Neural progenitor cell (in vitro differentiated cells): ENCODE measurements around the gene PNPLA7. TPM values are rescaled to one million over a fixed set of nuclear protein-coding genes. Genes with fewer than 3 reads are reported as not detected.
"Not testable (repeated sequence)": the region's sequence is repeated elsewhere in the genome, so short reads cannot be mapped to it uniquely, and the experiment has no call there.

ENCODE experiments used
- DNase-seq: peaks from one replicate; pipeline ENCODE4 v3.0.0-alpha.2; 2016; ENCODE audit warnings: low spot score
- H2AFZ ChIP-seq: fragments of 200-600 bp; sonication (generic); replicated peaks from 2 replicates; pipeline ENCODE4 v1.6.1; 2016; ENCODE audit warnings: antibody characterized with exemption
- H3F3A ChIP-seq: fragments of 200-600 bp; sonication (generic); 2 replicates; pipeline ENCODE4 v1.6.1; 2016; ENCODE audit warnings: antibody characterized with exemption, low read depth
- H3K27ac ChIP-seq: fragments of 200-600 bp; sonication (generic); 2 replicates; pipeline ENCODE4 v1.5.1; 2016; ENCODE audit warnings: mild to moderate bottlenecking
- H3K27me3 ChIP-seq: fragments of 200-600 bp; sonication (generic); 2 replicates; pipeline ENCODE4 v1.6.1; 2016; ENCODE audit warnings: mild to moderate bottlenecking, moderate library complexity
- H3K36me3 ChIP-seq: fragments of 200-600 bp; sonication (generic); 2 replicates; pipeline ENCODE4 v1.5.1; 2016
- H3K4me1 ChIP-seq: fragments of 200-600 bp; sonication (generic); 2 replicates; pipeline ENCODE4 v1.6.1; 2016; ENCODE audit warnings: mixed run types
- H3K4me2 ChIP-seq: fragments of 200-600 bp; sonication (generic); 2 replicates; pipeline ENCODE4 v1.6.1; 2016
- H3K4me3 ChIP-seq: fragments of 200-600 bp; sonication (generic); 2 replicates; pipeline ENCODE4 v1.5.1; 2016
- H3K79me2 ChIP-seq: fragments of 200-600 bp; sonication (generic); 2 replicates; pipeline ENCODE4 v1.6.1; 2016; ENCODE audit warnings: low read depth
- H3K9ac ChIP-seq: fragments of 200-600 bp; sonication (generic); 2 replicates; pipeline ENCODE4 v1.6.1; 2016
- H3K9me3 ChIP-seq: fragments of 200-600 bp; sonication (generic); 2 replicates; pipeline ENCODE4 v1.5.1; 2016; ENCODE audit warnings: low read depth
- H4K20me1 ChIP-seq: fragments of 200-600 bp; sonication (generic); 2 replicates; pipeline ENCODE4 v1.6.1; 2016; ENCODE audit warnings: low read depth
- H3K27ac Mint-ChIP-seq: 3 replicates; pipeline ENCODE4 v1.8.0; 2021; ENCODE audit warnings: mixed read lengths
- H3K27me3 Mint-ChIP-seq: 2 replicates; pipeline ENCODE4 v1.8.0; 2022; ENCODE audit warnings: low read depth, mild to moderate bottlenecking, inconsistent platforms, moderate library complexity, mixed read lengths; ENCODE audit not compliant: insufficient read depth
- H3K36me3 Mint-ChIP-seq: 3 replicates; pipeline ENCODE4 v1.8.0; 2021; ENCODE audit warnings: mixed read lengths
- H3K4me1 Mint-ChIP-seq: 3 replicates; pipeline ENCODE4 v1.8.0; 2021; ENCODE audit warnings: mixed read lengths
- H3K4me3 Mint-ChIP-seq: 3 replicates; pipeline ENCODE4 v1.8.0; 2021; ENCODE audit warnings: mild to moderate bottlenecking, moderate library complexity, mixed read lengths
- H3K9me3 Mint-ChIP-seq: 3 replicates; pipeline ENCODE4 v1.8.0; 2020; ENCODE audit warnings: mixed read lengths
- EZH2 ChIP-seq: fragments of 200-600 bp; sonication (generic); IDR thresholded peaks from 2 replicates; pipeline ENCODE4 v1.6.1; 2017; ENCODE audit warnings: antibody characterized with exemption, mild to moderate bottlenecking, moderate library complexity
- EZH2phosphoT487 ChIP-seq: fragments of 200-600 bp; sonication (generic); IDR thresholded peaks from 2 replicates; pipeline ENCODE4 v1.6.1; 2017; ENCODE audit warnings: antibody characterized with exemption
- total RNA-seq: library from RNA; depleted of rRNA; stranded (reverse); fragments of >200 nt; gene quantifications from 2 replicates; pipeline ENCODE4 v1.2.3, GENCODE V29; 2015; ENCODE audit warnings: low replicate concordance
- TF ChIP-seq, protein P1 (sequence below): fragments of 200-600 bp; sonication (generic); IDR thresholded peaks from 2 replicates; pipeline ENCODE4 v1.5.1; 2017; ENCODE audit warnings: antibody characterized with exemption, mild to moderate bottlenecking

The PNPLA7 gene
- total RNA-seq, 1 donor from 2014 or later, result 0.13 TPM

DNA sequence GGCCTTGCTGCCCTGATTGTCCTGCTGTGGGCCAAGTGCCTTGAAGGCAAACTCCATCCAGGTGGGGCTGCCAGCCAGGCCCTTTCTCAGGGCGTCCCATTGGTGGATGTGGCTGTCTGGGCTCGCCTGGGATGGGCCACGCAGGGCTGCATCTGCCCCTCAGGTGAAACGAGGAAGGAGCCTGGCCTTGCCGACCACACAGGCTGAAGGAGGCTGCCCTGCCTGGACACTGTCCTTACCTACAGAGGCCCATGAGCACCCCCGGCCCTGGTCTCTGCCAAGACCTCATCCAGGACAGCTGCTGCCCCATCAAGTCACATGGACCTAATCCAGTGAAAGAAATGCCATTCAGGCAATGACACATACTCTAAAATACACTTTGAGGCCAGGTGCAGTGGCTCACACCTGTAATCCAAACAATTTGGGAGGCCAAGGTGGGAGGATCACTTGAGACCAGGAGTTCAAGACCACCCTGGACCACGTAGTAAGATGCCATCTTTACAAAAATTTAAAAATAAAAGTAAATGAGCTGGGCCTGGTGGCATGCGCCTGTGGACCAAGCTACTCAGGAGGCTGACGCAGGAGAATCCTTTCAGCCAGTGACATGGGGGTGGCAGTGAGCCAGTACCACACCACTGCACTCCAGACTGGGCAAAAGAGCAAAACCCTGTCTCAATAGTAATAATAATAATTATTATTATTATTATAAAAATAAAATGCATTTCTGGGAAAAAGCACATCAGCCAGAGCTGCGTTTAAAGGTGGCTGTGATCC is 33.9 kb downstream of the PNPLA7 start:
- H3K79me2 ChIP-seq, result no peaks in the 10 kb centered on the region
- no peak overlapping the region for H3K27ac ChIP-seq
- H3F3A ChIP-seq, result no peaks in the 10 kb centered on the region
- Mint-ChIP-seq H3K4me3 (no peak overlapping the region), H3K36me3 (no peaks in the 10 kb centered on the region), H3K4me1 (peaks cover 8% of the 10 kb centered on the region), H3K27ac (no peak overlapping the region), H3K9me3 (peaks cover 5% of the 10 kb centered on the region), H3K27me3 (peaks cover 4% of the 10 kb centered on the region)
- H4K20me1 ChIP-seq, result no peaks in the 10 kb centered on the region
- TF ChIP-seq EZH2phosphoT487 (no peak), EZH2 (no peak)
- TF ChIP-seq, protein P1, sequence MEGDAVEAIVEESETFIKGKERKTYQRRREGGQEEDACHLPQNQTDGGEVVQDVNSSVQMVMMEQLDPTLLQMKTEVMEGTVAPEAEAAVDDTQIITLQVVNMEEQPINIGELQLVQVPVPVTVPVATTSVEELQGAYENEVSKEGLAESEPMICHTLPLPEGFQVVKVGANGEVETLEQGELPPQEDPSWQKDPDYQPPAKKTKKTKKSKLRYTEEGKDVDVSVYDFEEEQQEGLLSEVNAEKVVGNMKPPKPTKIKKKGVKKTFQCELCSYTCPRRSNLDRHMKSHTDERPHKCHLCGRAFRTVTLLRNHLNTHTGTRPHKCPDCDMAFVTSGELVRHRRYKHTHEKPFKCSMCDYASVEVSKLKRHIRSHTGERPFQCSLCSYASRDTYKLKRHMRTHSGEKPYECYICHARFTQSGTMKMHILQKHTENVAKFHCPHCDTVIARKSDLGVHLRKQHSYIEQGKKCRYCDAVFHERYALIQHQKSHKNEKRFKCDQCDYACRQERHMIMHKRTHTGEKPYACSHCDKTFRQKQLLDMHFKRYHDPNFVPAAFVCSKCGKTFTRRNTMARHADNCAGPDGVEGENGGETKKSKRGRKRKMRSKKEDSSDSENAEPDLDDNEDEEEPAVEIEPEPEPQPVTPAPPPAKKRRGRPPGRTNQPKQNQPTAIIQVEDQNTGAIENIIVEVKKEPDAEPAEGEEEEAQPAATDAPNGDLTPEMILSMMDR, result no peak
- H3K36me3 ChIP-seq, result no peaks in the 10 kb centered on the region
- no peaks in the 10 kb centered on the region for H3K4me1 ChIP-seq
- no peaks in the 10 kb centered on the region for H3K27me3 ChIP-seq
- H3K4me3 ChIP-seq, result no peak overlapping the region
- no peak overlapping the region for H3K4me2 ChIP-seq
- no peaks in the 10 kb centered on the region for H3K9me3 ChIP-seq
- no peak overlapping the region for H3K9ac ChIP-seq
- H2AFZ ChIP-seq, result no peak overlapping the region
- DNase-seq, result no peak

- TF ChIP-seq EZH2, result no peak
- no peak for TF ChIP-seq EZH2phosphoT487
- TF ChIP-seq, protein P1, result no peak
- DNase-seq, result no peak
- Histone ChIP-seq H3K27me3 (no peaks in the 10 kb centered on the region), H3K27ac (no peak overlapping the region), H3K36me3 (no peaks in the 10 kb centered on the region), H2AFZ (no peak overlapping the region), H3K9ac (no peak overlapping the region), H3F3A (no peaks in the 10 kb centered on the region), H4K20me1 (no peaks in the 10 kb centered on the region), H3K4me1 (no peaks in the 10 kb centered on the region), H3K4me2 (no peak overlapping the region), H3K79me2 (no peaks in the 10 kb centered on the region), H3K4me3 (no peak overlapping the region), H3K9me3 (no peaks in the 10 kb centered on the region)
- H3K9me3 Mint-ChIP-seq, result peaks cover 5% of the 10 kb centered on the region
- H3K36me3 Mint-ChIP-seq, result no peaks in the 10 kb centered on the region
- H3K27ac Mint-ChIP-seq, result no peak overlapping the region
- H3K4me1 Mint-ChIP-seq, result peaks cover 8% of the 10 kb centered on the region
- peaks cover 4% of the 10 kb centered on the region for H3K27me3 Mint-ChIP-seq
- no peak overlapping the region for H3K4me3 Mint-ChIP-seq
Observed at GRCh38 chr9:137515338-137515724, 34.9 kb downstream of the PNPLA7 start.

- H3K79me2 ChIP-seq, result no peaks in the 10 kb centered on the region
- no peaks in the 10 kb centered on the region for H3F3A ChIP-seq
- H3K36me3 ChIP-seq, result no peaks in the 10 kb centered on the region
- no peaks in the 10 kb centered on the region for H3K4me1 ChIP-seq
- no peak overlapping the region for H3K27ac Mint-ChIP-seq
- no peak for DNase-seq
- no peaks in the 10 kb centered on the region for H4K20me1 ChIP-seq
- H3K36me3 Mint-ChIP-seq, result no peaks in the 10 kb centered on the region
- H3K27me3 Mint-ChIP-seq, result peaks cover 4% of the 10 kb centered on the region
- no peak overlapping the region for H3K4me2 ChIP-seq
- no peaks in the 10 kb centered on the region for H3K9me3 ChIP-seq
- peaks cover 5% of the 10 kb centered on the region for H3K9me3 Mint-ChIP-seq
- no peak overlapping the region for H3K9ac ChIP-seq
- H3K4me1 Mint-ChIP-seq, result peaks cover 8% of the 10 kb centered on the region
- H3K27me3 ChIP-seq, result no peaks in the 10 kb centered on the region
- H3K27ac ChIP-seq, result no peak overlapping the region
- no peak overlapping the region for H2AFZ ChIP-seq
- H3K4me3 ChIP-seq, result no peak overlapping the region
- no peak overlapping the region for H3K4me3 Mint-ChIP-seq
- no peak for TF ChIP-seq EZH2phosphoT487
- TF ChIP-seq, protein P1, result no peak
- TF ChIP-seq EZH2, result no peak
Observed at GRCh38 chr9:137514691-137515337, 35.4 kb downstream of the PNPLA7 start.

DNA sequence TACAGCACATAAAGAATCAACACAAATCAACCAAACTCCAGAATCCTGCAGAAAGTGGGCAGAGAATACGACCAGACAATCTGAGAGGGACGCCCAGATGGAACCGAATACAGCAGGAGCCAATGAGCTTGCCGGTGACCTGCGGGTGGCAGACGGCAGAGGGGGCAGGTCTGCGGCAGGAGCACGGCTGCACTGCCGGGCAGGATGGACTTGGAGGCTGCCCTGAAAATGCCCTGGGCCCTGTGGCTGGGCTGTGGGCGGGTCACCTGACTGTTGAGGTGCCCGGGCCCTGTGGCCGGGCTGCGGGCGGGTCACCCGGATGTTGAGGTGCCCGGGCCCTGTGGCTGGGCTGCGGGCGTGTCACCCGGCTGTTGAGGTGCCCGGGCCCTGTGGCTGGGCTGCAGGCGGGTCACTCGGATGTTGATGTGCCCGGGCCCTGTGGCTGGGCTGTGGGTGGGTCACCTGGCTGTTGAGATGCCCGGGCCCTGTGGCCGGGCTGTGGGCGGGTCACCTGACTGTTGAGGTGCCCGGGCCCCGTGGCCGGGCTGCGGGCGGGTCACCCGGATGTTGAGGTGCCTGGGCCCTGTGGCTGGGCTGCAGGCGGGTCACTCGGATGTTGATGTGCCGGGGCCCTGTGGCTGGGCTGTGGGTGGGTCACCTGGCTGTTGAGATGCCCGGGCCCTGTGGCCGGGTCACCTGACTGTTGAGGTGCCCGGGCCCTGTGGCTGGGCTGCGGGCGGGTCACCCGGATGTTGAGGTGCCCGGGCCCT is 36.2 kb downstream of the PNPLA7 start:
- not testable (repeated sequence) for H3K4me1 Mint-ChIP-seq, H3K27me3 ChIP-seq, H3K9ac ChIP-seq, H3K79me2 ChIP-seq, H3K4me3 ChIP-seq, H3K36me3 Mint-ChIP-seq, H3K4me2 ChIP-seq, H3K27ac ChIP-seq, H3F3A ChIP-seq, H3K4me1 ChIP-seq, H3K36me3 ChIP-seq, H3K27me3 Mint-ChIP-seq, H2AFZ ChIP-seq, H4K20me1 ChIP-seq, H3K9me3 ChIP-seq, H3K9me3 Mint-ChIP-seq, DNase-seq, H3K27ac Mint-ChIP-seq
- H3K4me3 Mint-ChIP-seq, result peak overlapping the region; percentile 70

- not testable (repeated sequence) for H3K4me1 Mint-ChIP-seq, H3K4me2 ChIP-seq, H3K4me1 ChIP-seq, H3K27me3 Mint-ChIP-seq, DNase-seq, H4K20me1 ChIP-seq, H3K27ac Mint-ChIP-seq, H3K9me3 ChIP-seq, H3K27me3 ChIP-seq, H3F3A ChIP-seq, H3K36me3 ChIP-seq, H3K4me3 Mint-ChIP-seq, H3K9ac ChIP-seq, H2AFZ ChIP-seq, H3K27ac ChIP-seq, H3K79me2 ChIP-seq, H3K4me3 ChIP-seq, H3K36me3 Mint-ChIP-seq
- peaks cover 12% of the 10 kb centered on the region for H3K9me3 Mint-ChIP-seq
Observed at GRCh38 chr9:137513136-137513535, 37.1 kb downstream of the PNPLA7 start.
